ENCODE results near the gene RASL12.

The RASL12 gene

GRCh38 chr15:65054333-65055200 lies 13.2 kb downstream of the RASL12 start:
- no peak for DNase-seq (ENCODE audit: low spot score)
- peak overlapping the region; percentile 79 to 95 for H3K27ac ChIP-seq
- peak; percentile 80 for TF ChIP-seq CTCF (IDR thresholded peaks at IDR 0.05)
- peak overlapping the region; percentile 22 for H3K4me3 ChIP-seq

GRCh38 chr15:65052956-65053355 lies 14.8 kb downstream of the RASL12 start:
- no peak overlapping the region for H3K4me3 ChIP-seq
- TF ChIP-seq CTCF (IDR thresholded peaks at IDR 0.05) = no peak
- no peak for DNase-seq (ENCODE audit: low spot score)
- peak overlapping the region in 1 of 2 donors; percentile 10 for H3K27ac ChIP-seq

DNA sequence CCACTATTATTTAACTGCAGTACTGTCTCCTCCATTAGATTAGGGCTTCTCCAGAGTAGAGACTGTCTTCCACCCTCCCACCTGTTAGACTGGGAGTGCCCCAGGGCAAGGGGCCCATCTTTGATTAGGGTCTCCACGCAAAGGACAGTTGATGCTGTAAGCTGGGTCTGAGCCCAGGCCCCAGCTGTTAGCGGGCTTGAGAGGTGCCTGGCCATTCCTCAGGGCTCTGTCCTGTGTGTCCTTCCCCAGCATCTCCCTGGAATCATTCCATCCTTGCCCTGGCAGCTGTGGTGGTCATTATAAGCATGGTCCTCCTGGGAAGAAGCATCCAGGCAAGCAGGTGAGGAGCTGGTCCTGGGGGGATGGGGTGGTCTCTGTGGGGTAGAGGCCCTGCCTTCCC lies 16.5 kb downstream of the RASL12 start:
- H3K27ac ChIP-seq = peak overlapping the region in 1 of 2 donors; percentile 61
- DNase-seq (ENCODE audit: low spot score) = no peak
- H3K4me3 ChIP-seq = no peak overlapping the region
- TF ChIP-seq CTCF (IDR thresholded peaks at IDR 0.05) = no peak

- Histone ChIP-seq H3K27ac (peak overlapping the region in 1 of 2 donors; percentile 54), H3K4me3 (no peak overlapping the region)
- DNase-seq (ENCODE audit: low spot score) = no peak
Measured at GRCh38 chr15:65050270-65050669, 17.5 kb downstream of the RASL12 start.

GRCh38 chr15:65049418-65049840 lies 18.4 kb downstream of the RASL12 start:
- no peak for TF ChIP-seq CTCF (IDR thresholded peaks at IDR 0.05)
- DNase-seq (ENCODE audit: low spot score) = peak; percentile 91
- Histone ChIP-seq H3K4me3 (peak overlapping the region; percentile 51), H3K27ac (peak overlapping the region in 1 of 2 donors; percentile 54)

More at GRCh38 chr15:65050270-65050669, 17.5 kb downstream of the RASL12 start:
- TF ChIP-seq CTCF (IDR thresholded peaks at IDR 0.05) = no peak

DNA sequence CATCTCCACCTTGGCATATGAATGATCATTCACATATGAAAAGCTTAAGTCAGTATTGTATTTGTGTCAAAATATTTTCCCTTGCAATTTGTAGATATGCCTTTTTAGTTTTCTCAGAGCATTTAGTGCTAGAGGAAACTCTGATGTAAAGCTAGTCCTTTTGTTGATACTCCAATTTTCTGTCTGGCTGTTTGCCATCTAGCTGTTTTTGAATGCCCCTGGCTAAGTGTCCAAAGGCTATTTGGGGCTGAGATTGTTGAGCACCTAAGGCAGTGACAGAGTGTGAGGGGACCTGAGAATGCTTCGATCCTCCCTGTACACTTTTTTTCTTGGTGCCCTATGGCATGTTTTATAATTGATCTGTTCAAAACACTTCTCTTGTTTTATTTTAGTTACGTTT lies 19.6 kb downstream of the RASL12 start:
- no peak overlapping the region for H3K27ac ChIP-seq
- H3K4me3 ChIP-seq = no peak overlapping the region
- DNase-seq (ENCODE audit: low spot score) = no peak
- no peak for TF ChIP-seq CTCF (IDR thresholded peaks at IDR 0.05)

All from coronary artery (tissue), 2 donors.